Fibroblast of gingiva (primary cell): ENCODE measurements around the gene XPR1.
A peak's percentile ranks its signal among the peaks of the same experiment; 100 is the strongest.
"Not testable (repeated sequence)": the region's sequence is repeated elsewhere in the genome, so short reads cannot be mapped to it uniquely, and the experiment has no call there.

Experiments
- DNase-seq: peaks from one replicate; pipeline ENCODE4 v3.0.0-alpha.2; 2011; ENCODE audit warnings: low read depth

The XPR1 gene

GRCh38 chr1:180722586-180722985 lies 90.8 kb downstream of the XPR1 start:
- no peak for DNase-seq

- DNase-seq = no peak
Observed at GRCh38 chr1:180724055-180724454, 92.2 kb downstream of the XPR1 start.

- DNase-seq = not testable (repeated sequence)
Observed at GRCh38 chr1:180726024-180726423, 94.2 kb downstream of the XPR1 start.

- DNase-seq = not testable (repeated sequence)
Observed at GRCh38 chr1:180727751-180728150, 95.9 kb downstream of the XPR1 start.

- DNase-seq = no peak
Observed at GRCh38 chr1:180728472-180729106, 96.8 kb downstream of the XPR1 start.

GRCh38 chr1:180731131-180731530 lies 99.3 kb downstream of the XPR1 start:
- DNase-seq = no peak

GRCh38 chr1:180732866-180733265 lies 101.0 kb downstream of the XPR1 start:
- DNase-seq = no peak

GRCh38 chr1:180734366-180734765 lies 102.5 kb downstream of the XPR1 start:
- DNase-seq = no peak

GRCh38 chr1:180742663-180743062 lies 110.8 kb downstream of the XPR1 start:
- no peak for DNase-seq

GRCh38 chr1:180743868-180744267 lies 112.0 kb downstream of the XPR1 start:
- DNase-seq = no peak

- DNase-seq = no peak
Observed at GRCh38 chr1:180745098-180745497, 113.3 kb downstream of the XPR1 start.

GRCh38 chr1:180751921-180752320 lies 120.1 kb downstream of the XPR1 start:
- no peak for DNase-seq

GRCh38 chr1:180754453-180754852 lies 122.6 kb downstream of the XPR1 start:
- no peak for DNase-seq

GRCh38 chr1:180757657-180758056 lies 125.8 kb downstream of the XPR1 start:
- no peak for DNase-seq

GRCh38 chr1:180762796-180763195 lies 131.0 kb downstream of the XPR1 start:
- DNase-seq = peak; percentile 3

- peak; percentile 66 for DNase-seq
Observed at GRCh38 chr1:180765151-180765550, 133.3 kb downstream of the XPR1 start.

GRCh38 chr1:180769889-180770288 lies 138.1 kb downstream of the XPR1 start:
- no peak for DNase-seq

GRCh38 chr1:180773210-180773865 lies 141.5 kb downstream of the XPR1 start:
- peak; percentile 13 for DNase-seq

- no peak for DNase-seq
Observed at GRCh38 chr1:180775801-180776200, 144.0 kb downstream of the XPR1 start.

GRCh38 chr1:180777072-180777689 lies 145.4 kb downstream of the XPR1 start:
- no peak for DNase-seq

- DNase-seq = no peak
Observed at GRCh38 chr1:180778782-180779398, 147.1 kb downstream of the XPR1 start.

- DNase-seq = no peak
Observed at GRCh38 chr1:180779584-180779983, 147.8 kb downstream of the XPR1 start.

GRCh38 chr1:180781718-180782117 lies 149.9 kb downstream of the XPR1 start:
- DNase-seq = no peak
